ENCODE results near the gene RGS12. TPM values are rescaled to one million over a fixed set of nuclear protein-coding genes. Genes with fewer than 3 reads are reported as not detected.
A peak's percentile ranks its signal among the peaks of the same experiment; 100 is the strongest.

RGS12 gene
- total and polyA plus RNA-seq, 10 donors = 7.5 to 36.2 (median 20.1) TPM

DNA sequence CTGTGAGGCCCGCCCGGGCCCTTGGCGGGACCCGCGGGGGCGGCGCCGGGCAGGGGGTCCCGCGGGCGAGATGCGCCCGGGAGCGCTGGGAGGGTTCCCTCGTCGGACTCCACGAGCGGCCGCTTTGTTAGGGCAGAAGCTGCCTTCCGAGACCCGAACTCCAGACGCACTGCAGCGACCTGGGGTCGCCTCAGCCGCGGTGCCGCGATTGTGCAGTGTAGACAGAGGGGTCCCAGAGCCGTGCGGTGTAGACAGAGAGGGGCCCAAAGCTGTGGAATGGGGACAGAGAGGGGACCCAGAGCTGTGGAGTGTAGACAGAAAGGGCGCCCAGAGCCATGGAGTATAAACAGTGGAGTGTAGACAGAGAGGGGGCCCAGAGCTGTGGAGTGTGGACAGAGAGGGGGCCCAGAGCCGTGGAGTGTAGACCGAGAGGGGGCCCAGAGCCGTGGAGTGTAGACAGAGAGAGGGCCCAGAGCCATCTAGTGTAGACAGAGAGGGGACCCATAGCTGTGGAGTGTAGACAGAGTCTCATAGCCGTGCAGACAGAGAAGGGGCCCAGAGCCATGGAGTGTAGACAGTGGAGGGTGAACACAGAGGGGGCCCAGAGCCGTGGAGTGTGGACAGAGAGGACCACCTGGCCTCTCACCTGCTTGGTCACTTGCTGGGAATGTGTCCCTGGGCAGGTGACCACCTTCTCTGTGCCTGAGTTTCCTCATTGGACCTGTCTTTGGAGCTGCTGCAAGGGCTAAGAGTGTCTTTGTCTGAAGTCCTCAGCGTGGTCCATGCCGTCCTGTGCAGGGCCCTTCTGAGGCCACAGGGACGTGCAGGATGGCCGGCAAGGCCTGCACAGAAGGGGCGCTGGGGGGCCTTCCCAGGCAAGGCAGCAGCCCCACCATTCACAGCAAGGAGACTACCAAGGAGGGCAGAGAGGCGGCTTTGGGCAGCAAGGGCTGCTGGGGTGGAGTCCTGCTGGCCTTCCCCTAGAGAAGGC lies 875 bp downstream of the RGS12 start:
- intact Hi-C loops (cut with DNase I; ENCODE audit: low total_unique reads) = no loop called here
- Histone ChIP-seq H3K4me3 (peak overlapping the region in 7 of 8 donors; percentile 31 to 86 (median 67)), H3K4me1 (peaks cover 6 to 42% (median 29%) of the 10 kb centered on the region in 6 donors), H3K27me3 (replicated peaks in 1 of 7) (peaks cover 0 to 28% (median 0%) of the 10 kb centered on the region in 7 donors), H3K27ac (peak overlapping the region in 5 of 8 donors; percentile 36 to 93 (median 91)), H3K36me3 (no peaks in the 10 kb centered on the region), H3K9me3 (no peaks in the 10 kb centered on the region)
- WGBS, 5 donors = 20 to 37% (median 24%) methylated on average over 20 to 42 of the region's 42 CpGs
- TF ChIP-seq CTCF (IDR thresholded peaks at IDR 0.05 in 8 of 11, conservative IDR thresholded peaks at IDR 0.05 in 3 of 11) = no peak
- TF ChIP-seq POLR2AphosphoS5 (IDR thresholded peaks at IDR 0.05) = no peak
- TF ChIP-seq POLR2A (IDR thresholded peaks at IDR 0.05) = no peak
- DNase-seq = peak; percentile 85

GRCh38 chr4:3294401-3295241 lies 1.8 kb downstream of the RGS12 start:
- H3K27me3 ChIP-seq (replicated peaks in 1 of 7) = peaks cover 0 to 23% (median 0%) of the 10 kb centered on the region in 7 donors
- 86 to 93% (median 87%) methylated on average over 19 of the region's 19 CpGs for WGBS, 5 donors
- peak; percentile 73 for DNase-seq
- intact Hi-C loops (cut with DNase I; ENCODE audit: low total_unique reads) = no loop called here
- H3K36me3 ChIP-seq = no peaks in the 10 kb centered on the region
- TF ChIP-seq POLR2AphosphoS5 (IDR thresholded peaks at IDR 0.05) (no peak), CTCF (IDR thresholded peaks at IDR 0.05 in 8 of 11, conservative IDR thresholded peaks at IDR 0.05 in 3 of 11) (no peak), POLR2A (IDR thresholded peaks at IDR 0.05) (no peak)
- peak overlapping the region in 2 of 8 donors; percentile 67 to 86 for H3K4me3 ChIP-seq
- H3K4me1 ChIP-seq = peaks cover 7 to 47% (median 32%) of the 10 kb centered on the region in 6 donors
- no peaks in the 10 kb centered on the region for H3K9me3 ChIP-seq
- peak overlapping the region in 1 of 8 donors; percentile 92 for H3K27ac ChIP-seq

GRCh38 chr4:3295837-3296624 lies 3.2 kb downstream of the RGS12 start:
- TF ChIP-seq POLR2AphosphoS5 (IDR thresholded peaks at IDR 0.05) (no peak), POLR2A (IDR thresholded peaks at IDR 0.05) (no peak), CTCF (IDR thresholded peaks at IDR 0.05 in 8 of 11, conservative IDR thresholded peaks at IDR 0.05 in 3 of 11) (no peak)
- Histone ChIP-seq H3K4me3 (no peak overlapping the region), H3K4me1 (peaks cover 10 to 59% (median 39%) of the 10 kb centered on the region in 6 donors), H3K36me3 (no peaks in the 10 kb centered on the region), H3K9me3 (no peaks in the 10 kb centered on the region), H3K27me3 (replicated peaks in 1 of 7) (peaks cover 0 to 15% (median 0%) of the 10 kb centered on the region in 7 donors), H3K27ac (no peak overlapping the region)
- no peak for DNase-seq
- WGBS, 5 donors = 89 to 95% (median 91%) methylated on average over 12 of the region's 12 CpGs
- intact Hi-C loops (cut with DNase I; ENCODE audit: low total_unique reads) = no loop called here

Measured in spleen (tissue), 11 donors.